ENCODE results near the gene FRAS1. TPM values are rescaled to one million over a fixed set of nuclear protein-coding genes. Genes with fewer than 3 reads are reported as not detected.

The FRAS1 gene
- polyA plus RNA-seq, 2 of the 4 experiments (the other 2 are of a cell fraction), result 2.3 to 5.8 TPM

DNA sequence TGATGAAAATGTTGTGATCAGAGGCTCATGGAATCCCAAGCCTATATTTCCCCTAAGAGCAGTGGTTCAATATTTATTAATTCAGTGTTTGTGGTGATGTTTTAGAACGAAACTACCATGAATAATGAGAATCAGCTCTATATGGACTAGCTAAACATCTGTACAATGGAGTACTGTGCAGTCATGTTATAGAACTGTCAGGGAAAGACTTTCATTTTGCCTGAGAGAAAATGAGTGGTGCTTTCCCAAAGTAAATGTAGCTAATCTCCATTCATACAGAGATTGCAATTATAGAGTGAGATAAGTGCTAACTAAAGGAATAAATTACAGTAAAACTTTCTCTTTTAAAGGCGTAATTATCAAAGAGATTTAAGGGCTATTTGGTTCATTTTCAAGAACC, 147.1 kb downstream of the FRAS1 start (continued):
- TF ChIP-seq, protein P1, sequence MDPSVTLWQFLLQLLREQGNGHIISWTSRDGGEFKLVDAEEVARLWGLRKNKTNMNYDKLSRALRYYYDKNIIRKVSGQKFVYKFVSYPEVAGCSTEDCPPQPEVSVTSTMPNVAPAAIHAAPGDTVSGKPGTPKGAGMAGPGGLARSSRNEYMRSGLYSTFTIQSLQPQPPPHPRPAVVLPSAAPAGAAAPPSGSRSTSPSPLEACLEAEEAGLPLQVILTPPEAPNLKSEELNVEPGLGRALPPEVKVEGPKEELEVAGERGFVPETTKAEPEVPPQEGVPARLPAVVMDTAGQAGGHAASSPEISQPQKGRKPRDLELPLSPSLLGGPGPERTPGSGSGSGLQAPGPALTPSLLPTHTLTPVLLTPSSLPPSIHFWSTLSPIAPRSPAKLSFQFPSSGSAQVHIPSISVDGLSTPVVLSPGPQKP (IDR thresholded peaks at IDR 0.05; ENCODE audit: low read depth, low read length), result no peak
- TF ChIP-seq ESRRA (IDR thresholded peaks at IDR 0.05; ENCODE audit: borderline replicate concordance, low read length) (no peak), FOSL2 (IDR thresholded peaks at IDR 0.05) (no peak), FOSL2 (CRISPR knock-in tag; IDR thresholded peaks at IDR 0.05) (no peak), JUN (IDR thresholded peaks at IDR 0.05) (no peak), MAFK (IDR thresholded peaks at IDR 0.05; ENCODE audit: partially characterized antibody) (no peak), FOSB (CRISPR knock-in tag; IDR thresholded peaks at IDR 0.05) (no peak), SREBF2 (IDR thresholded peaks at IDR 0.05) (no peak), HEYL (CRISPR knock-in tag; IDR thresholded peaks at IDR 0.05) (no peak)

GRCh38 chr4:78205591-78205990, 148.5 kb downstream of the FRAS1 start:
- DNase-seq (ENCODE audit: low read depth in 1 of 2, low spot score in 1 of 2), result no peak
- WGBS (ENCODE audit: missing lambda C conversion rate), result 94% methylated on average over 2 of the region's 2 CpGs
- POLR2A ChIA-PET, result no interaction called here

More at GRCh38 chr4:78205591-78205990, 148.5 kb downstream of the FRAS1 start:
- no peaks in the 10 kb centered on the region for H3K9me3 ChIP-seq
- no peak for ATAC-seq
- no peak overlapping the region for H3K4me2 ChIP-seq
- H3K27ac ChIP-seq, result no peak overlapping the region
- TF ChIP-seq USF2 (IDR thresholded peaks at IDR 0.05) (no peak), EHF (CRISPR knock-in tag; IDR thresholded peaks at IDR 0.05) (no peak), TP53 (CRISPR knock-in tag; IDR thresholded peaks at IDR 0.05) (no peak), ESRRA (IDR thresholded peaks at IDR 0.05; ENCODE audit: borderline replicate concordance, low read length) (no peak), EHMT2 (IDR thresholded peaks at IDR 0.05; ENCODE audit: low read depth) (no peak), ZFP36 (IDR thresholded peaks at IDR 0.05; ENCODE audit: borderline replicate concordance, partially characterized antibody) (no peak), KDM5A (IDR thresholded peaks at IDR 0.05) (no peak), RAD21 (conservative IDR thresholded peaks at IDR 0.05 in 1 of 2, IDR thresholded peaks at IDR 0.05 in 1 of 2) (no peak), ZC3H11A (IDR thresholded peaks at IDR 0.05) (no peak), CEBPB (IDR thresholded peaks at IDR 0.05) (no peak), REST (IDR thresholded peaks at IDR 0.05) (no peak), SREBF2 (IDR thresholded peaks at IDR 0.05) (no peak), MAZ (IDR thresholded peaks at IDR 0.05; ENCODE audit: borderline replicate concordance, low read depth, low read length) (no peak), BHLHE40 (IDR thresholded peaks at IDR 0.05; ENCODE audit: low read depth, low read length) (no peak)
- TF ChIP-seq, protein P2, sequence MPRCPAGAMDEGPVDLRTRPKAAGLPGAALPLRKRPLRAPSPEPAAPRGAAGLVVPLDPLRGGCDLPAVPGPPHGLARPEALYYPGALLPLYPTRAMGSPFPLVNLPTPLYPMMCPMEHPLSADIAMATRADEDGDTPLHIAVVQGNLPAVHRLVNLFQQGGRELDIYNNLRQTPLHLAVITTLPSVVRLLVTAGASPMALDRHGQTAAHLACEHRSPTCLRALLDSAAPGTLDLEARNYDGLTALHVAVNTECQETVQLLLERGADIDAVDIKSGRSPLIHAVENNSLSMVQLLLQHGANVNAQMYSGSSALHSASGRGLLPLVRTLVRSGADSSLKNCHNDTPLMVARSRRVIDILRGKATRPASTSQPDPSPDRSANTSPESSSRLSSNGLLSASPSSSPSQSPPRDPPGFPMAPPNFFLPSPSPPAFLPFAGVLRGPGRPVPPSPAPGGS (IDR thresholded peaks at IDR 0.05), result no peak
- TF ChIP-seq, protein P3, sequence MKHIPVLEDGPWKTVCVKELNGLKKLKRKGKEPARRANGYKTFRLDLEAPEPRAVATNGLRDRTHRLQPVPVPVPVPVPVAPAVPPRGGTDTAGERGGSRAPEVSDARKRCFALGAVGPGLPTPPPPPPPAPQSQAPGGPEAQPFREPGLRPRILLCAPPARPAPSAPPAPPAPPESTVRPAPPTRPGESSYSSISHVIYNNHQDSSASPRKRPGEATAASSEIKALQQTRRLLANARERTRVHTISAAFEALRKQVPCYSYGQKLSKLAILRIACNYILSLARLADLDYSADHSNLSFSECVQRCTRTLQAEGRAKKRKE (CRISPR knock-in tag; IDR thresholded peaks at IDR 0.05; ENCODE audit: low read depth), result no peak
- no peaks in the 10 kb centered on the region for H3K4me1 ChIP-seq
- no peak overlapping the region for H3K4me3 ChIP-seq
- FAIRE-seq, result no peak
- CTCF ChIA-PET, result no interaction called here
